GM18519 (cell line): ENCODE data around the gene COMTD1.

ENCODE experiments used
- ATAC-seq: cut with Tn5 transposase; IDR thresholded peaks from one replicate; pipeline ENCODE4 v1.9.1; 2021; ENCODE audit warnings: mild to moderate bottlenecking, moderate library complexity; ENCODE audit not compliant: unreplicated experiment, low FRiP score

The COMTD1 gene

DNA sequence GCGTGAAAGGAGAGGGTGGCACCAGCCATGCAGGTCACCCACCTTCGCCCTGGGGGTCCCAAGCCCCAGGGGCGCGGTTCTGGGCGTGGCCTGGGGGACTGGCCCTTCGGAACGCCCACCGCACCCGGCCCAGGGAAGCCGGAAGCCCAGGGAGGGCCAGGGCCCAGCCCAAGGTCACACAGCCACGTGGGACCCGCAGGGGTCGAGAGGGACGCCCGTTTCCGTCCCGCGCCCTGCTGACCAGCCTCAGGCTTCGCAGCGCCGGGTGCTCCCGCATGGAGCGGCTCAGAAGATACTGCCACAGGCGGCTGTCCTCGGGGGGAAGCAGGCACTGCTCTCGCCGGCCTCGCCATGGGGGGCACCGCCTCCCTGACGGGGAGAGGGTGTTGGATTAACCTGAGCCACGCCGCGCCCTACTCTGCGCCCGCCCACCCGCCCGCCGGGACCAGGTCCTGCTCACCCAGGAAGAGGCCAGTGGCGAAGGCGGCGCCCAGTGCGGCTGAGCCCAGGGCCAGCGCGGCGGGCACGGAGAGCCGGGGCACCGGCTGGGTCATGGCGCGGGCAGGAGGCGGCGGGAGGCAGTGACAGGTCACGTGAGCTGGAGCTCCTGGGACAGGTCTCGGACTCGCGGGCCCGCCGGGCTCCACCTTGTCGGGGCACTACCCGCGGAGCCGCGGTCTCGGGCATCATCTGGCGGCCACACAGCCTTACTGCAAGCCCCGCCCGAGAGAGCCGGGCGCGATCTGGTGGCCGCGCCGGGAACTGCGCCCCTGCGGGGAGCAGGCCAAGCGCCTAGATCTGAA, at the start of gene COMTD1:
COMTD1 (minus strand) TSS at position 583 of the 803 bp plus-strand sequence; CDS start at position 554, 29 bp downstream.
- peak; percentile 73 for ATAC-seq

GRCh38 chr10:75283671-75284470, 48.1 kb upstream of the COMTD1 start:
- no peak for ATAC-seq

DNA sequence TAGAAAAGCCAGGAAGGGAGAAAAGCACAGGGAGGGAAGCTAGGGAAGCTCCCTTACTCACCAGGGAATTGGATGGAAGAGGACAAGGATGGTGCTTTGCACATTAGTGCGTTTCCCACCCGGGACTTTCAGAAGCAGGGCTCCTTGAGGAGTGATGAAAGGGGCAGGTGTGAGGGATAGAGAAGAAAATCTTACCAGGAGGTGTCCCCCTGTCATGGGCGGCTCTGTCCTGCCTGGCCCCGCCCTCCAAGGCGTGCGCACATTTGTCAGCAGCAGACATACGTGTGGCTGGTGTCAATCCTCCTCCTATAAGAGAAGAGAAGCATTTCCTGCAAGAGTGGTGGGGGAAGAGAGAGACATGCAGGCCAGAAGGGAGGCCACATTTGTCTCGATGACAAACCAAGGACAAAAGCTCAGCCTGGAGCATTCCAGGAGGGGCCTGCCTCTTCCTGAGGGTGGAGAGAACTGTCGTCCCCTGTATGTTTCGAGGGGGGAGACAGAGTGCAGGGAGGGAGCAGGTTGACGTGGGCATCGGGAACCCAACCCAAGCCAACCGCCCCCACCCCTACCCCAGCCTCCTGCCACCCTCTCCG, 47.4 kb upstream of the COMTD1 start:
- no peak for ATAC-seq

DNA sequence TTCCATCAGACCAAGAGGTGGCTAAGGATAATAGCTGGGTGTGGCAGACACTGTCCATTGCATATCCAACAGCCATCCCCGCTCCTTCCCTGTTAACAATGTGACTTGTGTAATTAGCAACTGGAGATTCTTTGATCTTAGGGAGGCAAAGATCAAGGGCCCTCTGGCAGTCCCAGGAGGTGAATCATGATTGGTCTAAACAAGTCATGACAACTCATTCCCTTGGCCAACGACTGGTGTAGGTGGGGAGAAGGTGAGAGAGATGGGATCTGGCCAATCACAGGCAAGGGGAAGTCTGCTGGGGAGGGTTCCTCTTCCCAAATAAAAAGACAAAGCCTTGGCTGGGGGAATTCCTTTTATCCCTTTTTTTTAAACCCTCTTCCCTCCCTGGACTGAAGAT, 46.2 kb upstream of the COMTD1 start:
- no peak for ATAC-seq

- no peak for ATAC-seq
Observed at GRCh38 chr10:75280236-75280635, 44.5 kb upstream of the COMTD1 start.

GRCh38 chr10:75276069-75276872, 40.5 kb upstream of the COMTD1 start:
- no peak for ATAC-seq

GRCh38 chr10:75272896-75273295, 37.1 kb upstream of the COMTD1 start:
- no peak for ATAC-seq

- ATAC-seq, result no peak
Observed at GRCh38 chr10:75272094-75272493, 36.3 kb upstream of the COMTD1 start.

- ATAC-seq, result no peak
Observed at GRCh38 chr10:75269605-75270004, 33.8 kb upstream of the COMTD1 start.

GRCh38 chr10:75266945-75267344, 31.2 kb upstream of the COMTD1 start:
- no peak for ATAC-seq

DNA sequence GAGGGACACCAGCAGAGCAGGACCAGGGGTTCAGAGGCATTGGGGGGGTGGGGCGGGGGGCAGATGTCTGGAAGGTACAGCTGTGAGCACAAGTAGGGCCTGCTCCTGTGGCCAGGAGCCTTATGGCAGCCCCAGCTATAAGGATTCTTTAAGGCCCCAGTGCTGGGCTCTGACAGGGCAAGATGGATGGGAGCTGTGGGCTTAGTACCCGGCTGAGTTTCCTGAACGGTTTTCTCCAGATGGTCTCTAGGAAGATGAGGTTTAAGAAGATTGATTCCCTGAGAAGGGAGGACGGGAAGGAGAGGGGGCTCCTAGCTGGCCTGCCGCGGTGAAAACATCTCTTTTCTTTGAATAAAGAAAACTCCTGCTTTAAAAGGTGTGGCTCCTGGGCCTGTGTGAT, 30.1 kb upstream of the COMTD1 start:
- ATAC-seq, result no peak

DNA sequence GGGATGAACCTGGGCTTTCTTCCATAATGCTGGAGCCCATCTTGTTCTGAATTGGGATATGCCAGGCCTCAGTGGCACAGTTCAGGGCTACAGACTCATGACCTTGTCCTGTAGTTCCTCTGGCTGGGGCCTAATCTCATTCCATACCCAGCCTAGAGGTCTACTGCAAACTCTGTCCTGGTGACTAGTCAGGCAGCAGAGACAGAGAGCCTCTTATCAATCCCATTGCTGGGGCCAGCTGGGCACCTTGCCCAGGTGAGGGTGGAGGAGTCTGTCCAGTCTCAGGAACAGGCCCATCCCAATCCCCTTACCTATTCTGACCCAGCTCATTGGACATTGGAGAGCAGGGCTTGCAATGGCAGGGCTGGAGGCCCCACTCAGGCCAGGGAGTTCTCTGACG, 28.0 kb upstream of the COMTD1 start:
- ATAC-seq, result no peak

DNA sequence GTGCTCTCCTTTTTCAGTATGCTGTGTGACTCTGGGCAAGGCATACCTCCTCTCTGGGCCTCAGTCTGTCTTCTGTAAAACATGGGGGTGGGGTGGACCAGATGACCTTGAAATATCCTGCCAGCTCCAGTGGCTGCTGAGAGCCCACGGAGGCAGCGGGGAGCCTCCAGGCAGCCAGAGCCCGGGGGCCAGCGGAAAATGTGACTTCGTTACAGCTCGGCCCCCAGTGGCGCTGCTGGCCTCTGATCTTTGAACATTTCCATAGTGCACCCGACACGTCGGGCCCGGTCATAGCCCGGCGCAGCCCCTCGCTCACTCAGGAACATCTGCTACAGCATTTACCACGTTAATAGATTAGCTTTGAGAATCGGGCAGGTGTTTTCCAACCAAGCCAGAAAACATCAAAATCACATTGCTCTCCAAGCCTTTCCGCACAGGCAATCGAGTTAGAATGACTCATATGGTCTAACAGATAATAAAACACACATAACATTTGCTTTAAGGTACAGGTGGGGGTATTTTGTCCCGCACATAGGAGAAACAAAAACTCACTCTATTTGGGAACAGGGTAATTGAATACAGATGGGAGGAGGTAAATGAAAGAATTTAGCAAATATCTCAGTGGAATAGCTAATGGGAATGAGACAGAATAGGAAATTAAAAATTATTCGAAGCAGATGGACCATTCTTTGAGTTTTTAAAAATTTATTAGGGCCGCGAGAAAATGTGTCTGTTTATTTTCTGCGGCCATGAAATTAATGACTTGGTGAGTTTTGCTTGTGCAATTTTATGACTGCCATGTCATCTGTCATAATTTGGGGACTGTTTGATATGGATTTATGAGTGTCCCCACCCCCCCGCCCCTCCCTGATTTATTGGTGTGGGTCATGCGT, 26.3 kb upstream of the COMTD1 start:
- ATAC-seq, result no peak

DNA sequence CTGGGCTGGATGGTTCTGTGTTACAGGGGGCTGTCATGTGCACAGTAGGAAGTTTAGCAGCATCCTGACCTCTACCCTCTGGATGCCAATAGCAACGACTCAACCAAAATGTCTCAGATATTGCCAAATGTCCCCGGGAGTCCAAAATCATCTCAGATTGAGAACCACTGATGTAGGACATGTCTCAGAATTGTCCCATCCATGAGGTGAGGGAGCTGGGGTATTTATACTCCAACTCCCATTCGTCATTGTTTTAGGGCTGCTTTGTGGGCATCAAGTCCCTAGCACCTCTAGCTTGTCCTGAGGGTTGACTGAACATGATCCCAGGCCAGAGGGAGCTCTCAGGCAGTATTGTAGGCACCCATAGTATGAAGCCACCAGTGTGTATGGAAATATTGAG, 25.2 kb upstream of the COMTD1 start:
- no peak for ATAC-seq

DNA sequence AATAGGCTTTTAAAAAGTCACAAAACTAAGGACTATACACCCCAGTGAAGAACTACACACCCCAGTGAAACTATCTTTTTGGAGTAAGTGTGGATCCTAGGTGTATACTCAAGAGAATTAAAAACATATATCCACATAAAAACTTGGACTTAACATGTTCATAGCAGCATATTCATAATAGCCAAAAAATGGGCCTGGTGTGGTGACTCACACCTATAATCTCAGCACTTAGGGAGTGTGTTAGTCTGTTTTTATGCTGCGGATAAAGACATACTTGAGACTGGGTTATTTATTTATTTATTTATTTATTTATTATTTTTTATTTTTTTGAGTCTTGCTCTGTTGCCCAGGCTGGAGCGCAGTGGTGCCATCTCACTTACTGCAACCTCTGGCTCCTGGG, 19.0 kb upstream of the COMTD1 start:
- no peak for ATAC-seq

DNA sequence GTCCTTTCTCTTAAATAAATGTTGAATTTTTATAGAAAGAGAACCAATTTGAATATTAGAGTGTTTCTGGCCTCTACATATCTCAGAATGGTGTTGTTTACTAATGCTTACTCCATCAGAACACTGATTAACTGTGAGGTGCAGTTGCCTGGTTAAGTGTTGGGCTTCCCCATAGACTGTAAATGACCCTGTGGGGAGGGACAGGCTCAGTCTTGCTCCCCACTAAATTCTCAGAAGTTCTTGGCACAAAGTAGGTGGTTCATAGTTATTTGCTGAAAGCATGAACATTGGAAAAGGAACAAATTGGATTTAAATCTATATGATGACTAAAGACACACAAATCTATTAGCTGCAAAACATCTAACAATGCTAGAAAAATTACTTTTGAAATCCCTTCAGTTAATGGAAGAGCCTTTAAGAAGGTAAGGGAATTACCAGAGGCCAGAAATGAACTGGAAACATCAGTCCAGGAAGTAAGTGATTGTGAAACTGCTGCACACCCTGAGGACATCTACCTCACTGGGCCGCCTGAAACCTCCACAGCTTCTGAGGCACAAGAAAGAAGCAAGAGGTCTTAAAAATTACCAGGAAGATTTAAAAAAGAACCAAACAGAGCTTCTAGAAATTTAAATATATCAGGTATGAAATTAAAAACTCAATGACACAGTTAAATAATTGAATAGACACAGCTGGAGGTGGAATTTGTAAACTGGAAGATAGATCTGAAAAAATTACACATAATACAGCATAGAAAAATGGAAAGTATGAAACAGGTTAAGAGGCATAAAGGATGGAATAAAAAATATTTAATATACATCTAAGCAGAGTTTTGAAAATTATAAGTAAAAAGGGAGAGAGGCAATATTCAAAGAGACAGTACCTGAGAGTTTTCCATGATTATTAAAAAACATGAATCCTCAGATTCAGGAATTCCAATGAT, 17.8 kb upstream of the COMTD1 start:
- ATAC-seq, result no peak

- ATAC-seq, result no peak
Observed at GRCh38 chr10:75250934-75251333, 15.2 kb upstream of the COMTD1 start.

DNA sequence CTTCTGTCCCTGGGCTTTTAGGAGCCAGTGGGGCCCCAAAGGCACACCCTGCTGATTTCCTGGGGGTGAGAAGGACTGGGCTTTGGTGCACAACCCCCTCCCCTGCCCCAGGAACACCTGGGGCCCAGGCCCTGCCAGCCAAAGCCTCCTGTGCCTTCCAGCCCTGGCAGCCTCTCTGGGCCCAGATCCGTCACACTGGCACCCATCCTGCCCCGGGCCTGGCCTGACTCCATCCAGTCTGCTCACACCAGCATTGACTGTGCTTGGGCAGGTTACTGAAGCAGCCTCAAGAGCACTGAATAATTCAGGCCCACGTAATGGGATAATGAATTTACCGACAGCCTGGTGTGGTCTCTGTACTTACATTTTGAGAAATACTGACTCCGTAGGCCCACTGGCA, 12.0 kb upstream of the COMTD1 start:
- ATAC-seq, result no peak

GRCh38 chr10:75246506-75246905, 10.7 kb upstream of the COMTD1 start:
- ATAC-seq, result no peak
